Astrocyte (in vitro differentiated cells and primary cell): ENCODE measurements around the gene EXOC6B. TPM values are rescaled to one million over a fixed set of nuclear protein-coding genes. Genes with fewer than 3 reads are reported as not detected.
A peak's percentile ranks its signal among the peaks of the same experiment; 100 is the strongest.

ENCODE experiments used
- DNase-seq: peaks from one replicate; pipeline ENCODE4 v3.0.0-alpha.2; 2010; ENCODE audit warnings: low read depth
- FAIRE-seq: peaks from 2 replicates; lab custom pipeline; 2011; peaks lifted over from hg19 to GRCh38; lab: Jason Lieb, UNC
- H2AFZ ChIP-seq: 2 replicates; pipeline ENCODE4 v1.6.0; 2012; ENCODE audit warnings: low read depth, low read length, inconsistent platforms
- H3K27ac ChIP-seq: 2 replicates; pipeline ENCODE4 v1.5.1; 2011; ENCODE audit warnings: low read depth, low read length, inconsistent platforms
- H3K27me3 ChIP-seq: 2 replicates; pipeline ENCODE4 v1.6.0; 2011; ENCODE audit warnings: low read length, inconsistent platforms; ENCODE audit not compliant: insufficient read depth
- H3K36me3 ChIP-seq: 2 replicates; pipeline ENCODE4 v1.5.1; 2011; ENCODE audit warnings: low read length, inconsistent platforms; ENCODE audit not compliant: insufficient read depth
- H3K4me1 ChIP-seq: 2 replicates; pipeline ENCODE4 v1.5.1; 2011; ENCODE audit warnings: low read length, inconsistent platforms; ENCODE audit not compliant: insufficient read depth
- H3K4me2 ChIP-seq: 2 replicates; pipeline ENCODE4 v1.6.0; 2012; ENCODE audit warnings: low read length, inconsistent platforms
- H3K4me3 ChIP-seq: 2 replicates; pipeline ENCODE4 v1.5.1; 2011; ENCODE audit warnings: low read depth, mild to moderate bottlenecking, low read length, inconsistent platforms; ENCODE audit not compliant: insufficient read depth
- H3K79me2 ChIP-seq: 2 replicates; pipeline ENCODE4 v1.6.0; 2012; ENCODE audit warnings: mild to moderate bottlenecking, low read length, inconsistent platforms; ENCODE audit not compliant: insufficient read depth
- H3K9ac ChIP-seq: 2 replicates; pipeline ENCODE4 v1.6.0; 2012; ENCODE audit warnings: mild to moderate bottlenecking, low read length, inconsistent platforms
- H3K9me3 ChIP-seq: 2 replicates; pipeline ENCODE4 v1.5.1; 2012; ENCODE audit warnings: low read depth, mild to moderate bottlenecking, low read length, inconsistent platforms; ENCODE audit not compliant: insufficient read depth
- H4K20me1 ChIP-seq: 2 replicates; pipeline ENCODE4 v1.6.0; 2012; ENCODE audit warnings: low read length, inconsistent platforms; ENCODE audit not compliant: insufficient read depth
- H3K27ac Mint-ChIP-seq: one replicate; pipeline ENCODE4 v1.8.0; 2021; ENCODE audit warnings: mild to moderate bottlenecking, mixed read lengths; ENCODE audit not compliant: unreplicated experiment
- H3K27me3 Mint-ChIP-seq: one replicate; pipeline ENCODE4 v1.8.0; 2021; ENCODE audit warnings: low read depth, mixed read lengths; ENCODE audit not compliant: unreplicated experiment
- H3K36me3 Mint-ChIP-seq: one replicate; pipeline ENCODE4 v1.8.0; 2021; ENCODE audit warnings: low read depth, mixed read lengths; ENCODE audit not compliant: unreplicated experiment
- H3K4me1 Mint-ChIP-seq: one replicate; pipeline ENCODE4 v1.8.0; 2021; ENCODE audit warnings: low read depth, mixed read lengths; ENCODE audit not compliant: unreplicated experiment
- H3K4me3 Mint-ChIP-seq: one replicate; pipeline ENCODE4 v1.8.0; 2021; ENCODE audit warnings: mild to moderate bottlenecking, moderate library complexity, mixed read lengths; ENCODE audit not compliant: unreplicated experiment
- H3K9me3 Mint-ChIP-seq: one replicate; pipeline ENCODE4 v1.8.0; 2021; ENCODE audit warnings: mild to moderate bottlenecking, mixed read lengths; ENCODE audit not compliant: unreplicated experiment
- EZH2 ChIP-seq: IDR thresholded peaks from 2 replicates; pipeline ENCODE4 v1.6.1; 2012; ENCODE audit warnings: mild to moderate bottlenecking, low read length, inconsistent platforms; ENCODE audit not compliant: insufficient read depth
- total RNA-seq: library from RNA; stranded (reverse); gene quantifications from 2 replicates; pipeline ENCODE4 v1.2.1, GENCODE V29; 2021
- TF ChIP-seq, protein P1 (sequence below): IDR thresholded peaks from 2 replicates; pipeline ENCODE4 v1.5.1; 2011; ENCODE audit warnings: low read depth, mild to moderate bottlenecking, inconsistent platforms, low read length, moderate library complexity; ENCODE audit not compliant: insufficient read depth

EXOC6B gene
- total RNA-seq, 1 donor from 2014 or later = 31.8 TPM

DNA sequence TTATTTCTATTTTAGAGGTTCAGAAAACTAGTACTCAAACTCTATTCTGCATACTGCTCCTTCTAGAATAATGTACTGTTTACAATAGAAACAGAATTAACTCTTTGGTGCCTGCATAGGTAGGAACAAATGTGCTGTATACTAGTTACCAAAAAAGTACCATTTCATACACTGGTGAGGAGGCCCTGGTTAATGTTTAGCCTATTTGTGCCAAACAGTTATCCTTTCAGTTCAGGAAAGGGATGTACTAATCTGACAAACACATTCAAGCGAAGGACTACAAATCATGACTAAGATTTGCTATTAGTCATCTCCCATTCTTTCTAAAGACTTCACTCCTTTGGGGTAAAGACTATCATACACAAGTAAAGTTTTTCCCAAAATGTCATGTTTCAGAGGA lies 47.4 kb downstream of the EXOC6B start:
- Mint-ChIP-seq H3K27me3 (no peaks in the 10 kb centered on the region), H3K4me3 (no peak overlapping the region), H3K36me3 (peaks cover 3% of the 10 kb centered on the region), H3K4me1 (peaks cover 9% of the 10 kb centered on the region), H3K9me3 (peaks cover under 1% of the 10 kb centered on the region), H3K27ac (no peak overlapping the region)
- H2AFZ ChIP-seq = no peak overlapping the region
- DNase-seq (peak; percentile 62), FAIRE-seq (peak; percentile 47)
- H3K27ac ChIP-seq = no peak overlapping the region
- no peaks in the 10 kb centered on the region for H3K36me3 ChIP-seq
- H3K4me2 ChIP-seq = no peak overlapping the region
- no peaks in the 10 kb centered on the region for H3K27me3 ChIP-seq
- H3K9me3 ChIP-seq = no peaks in the 10 kb centered on the region
- peaks cover 2% of the 10 kb centered on the region for H3K4me1 ChIP-seq
- no peaks in the 10 kb centered on the region for H3K79me2 ChIP-seq
- H3K4me3 ChIP-seq = no peak overlapping the region
- H4K20me1 ChIP-seq = peaks cover 21% of the 10 kb centered on the region
- H3K9ac ChIP-seq = no peak overlapping the region
- TF ChIP-seq EZH2 = no peak

DNA sequence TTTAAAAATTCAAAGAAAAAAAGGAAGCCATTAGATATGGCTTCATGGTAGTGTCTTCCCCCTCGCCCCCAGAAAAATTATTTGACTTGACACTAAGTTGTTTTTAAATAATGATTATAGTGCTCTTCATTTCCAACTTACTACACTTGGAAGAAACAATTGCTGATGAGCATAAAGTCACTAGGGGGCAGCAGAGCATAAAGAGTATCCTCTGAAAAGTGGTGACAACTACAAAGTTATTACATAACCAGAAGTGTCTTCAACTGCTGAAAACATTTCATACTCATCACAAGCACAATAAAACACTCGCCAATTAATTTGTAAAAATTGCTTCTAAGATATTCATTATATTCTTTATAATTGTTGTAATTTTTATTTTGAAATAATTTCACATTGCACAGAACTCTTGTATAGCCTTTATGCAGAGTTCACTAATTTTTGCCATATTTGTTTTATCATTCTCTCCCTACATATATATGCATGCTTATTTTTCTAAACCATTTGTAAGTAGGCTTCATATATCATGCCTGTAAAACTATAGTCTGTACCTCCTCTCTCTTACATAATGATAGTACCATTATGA lies 54.9 kb downstream of the EXOC6B start:
- Histone ChIP-seq H3K79me2 (no peaks in the 10 kb centered on the region), H3K4me1 (no peaks in the 10 kb centered on the region), H4K20me1 (peaks cover 29% of the 10 kb centered on the region), H2AFZ (no peak overlapping the region), H3K36me3 (no peaks in the 10 kb centered on the region), H3K4me3 (no peak overlapping the region), H3K4me2 (no peak overlapping the region), H3K27ac (no peak overlapping the region), H3K9ac (no peak overlapping the region), H3K27me3 (no peaks in the 10 kb centered on the region), H3K9me3 (no peaks in the 10 kb centered on the region)
- Mint-ChIP-seq H3K27me3 (no peaks in the 10 kb centered on the region), H3K27ac (no peak overlapping the region), H3K9me3 (no peaks in the 10 kb centered on the region), H3K4me1 (peaks cover 4% of the 10 kb centered on the region), H3K36me3 (no peaks in the 10 kb centered on the region), H3K4me3 (no peak overlapping the region)
- FAIRE-seq (peak; percentile 47), DNase-seq (peak; percentile 36)
- no peak for TF ChIP-seq EZH2
- TF ChIP-seq, protein P1, sequence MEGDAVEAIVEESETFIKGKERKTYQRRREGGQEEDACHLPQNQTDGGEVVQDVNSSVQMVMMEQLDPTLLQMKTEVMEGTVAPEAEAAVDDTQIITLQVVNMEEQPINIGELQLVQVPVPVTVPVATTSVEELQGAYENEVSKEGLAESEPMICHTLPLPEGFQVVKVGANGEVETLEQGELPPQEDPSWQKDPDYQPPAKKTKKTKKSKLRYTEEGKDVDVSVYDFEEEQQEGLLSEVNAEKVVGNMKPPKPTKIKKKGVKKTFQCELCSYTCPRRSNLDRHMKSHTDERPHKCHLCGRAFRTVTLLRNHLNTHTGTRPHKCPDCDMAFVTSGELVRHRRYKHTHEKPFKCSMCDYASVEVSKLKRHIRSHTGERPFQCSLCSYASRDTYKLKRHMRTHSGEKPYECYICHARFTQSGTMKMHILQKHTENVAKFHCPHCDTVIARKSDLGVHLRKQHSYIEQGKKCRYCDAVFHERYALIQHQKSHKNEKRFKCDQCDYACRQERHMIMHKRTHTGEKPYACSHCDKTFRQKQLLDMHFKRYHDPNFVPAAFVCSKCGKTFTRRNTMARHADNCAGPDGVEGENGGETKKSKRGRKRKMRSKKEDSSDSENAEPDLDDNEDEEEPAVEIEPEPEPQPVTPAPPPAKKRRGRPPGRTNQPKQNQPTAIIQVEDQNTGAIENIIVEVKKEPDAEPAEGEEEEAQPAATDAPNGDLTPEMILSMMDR = peak; percentile 93

DNA sequence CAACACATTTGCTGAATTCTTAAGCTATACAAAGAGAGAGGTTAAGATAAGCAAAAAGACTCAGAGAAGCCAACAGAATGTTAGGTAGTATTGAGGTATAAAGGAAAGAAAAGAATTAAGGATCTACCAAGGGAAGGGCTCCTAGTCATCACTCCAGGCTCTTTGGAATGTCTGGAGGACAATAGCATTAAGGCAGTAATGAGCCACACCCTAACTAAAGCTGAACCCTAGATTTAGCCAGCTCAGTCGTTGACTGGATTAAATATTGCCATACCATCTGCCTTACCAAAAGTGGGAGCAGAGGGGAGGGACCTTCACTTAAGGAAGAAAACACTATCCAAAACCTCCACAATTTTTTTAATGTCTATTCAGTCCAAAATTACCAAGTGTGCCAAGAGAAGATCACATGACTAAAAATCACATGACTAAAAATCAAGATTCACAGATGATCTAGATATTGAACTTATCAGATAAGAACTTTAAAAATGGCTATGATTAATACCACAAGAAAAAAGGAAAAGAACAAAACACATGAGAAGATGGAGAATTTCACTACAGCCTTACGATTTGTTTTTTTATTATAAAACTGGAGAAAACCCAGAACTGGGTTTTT lies 59.7 kb downstream of the EXOC6B start:
- no peak overlapping the region for H3K4me2 ChIP-seq
- Mint-ChIP-seq H3K36me3 (peaks cover 7% of the 10 kb centered on the region), H3K27ac (peak overlapping the region; percentile 19), H3K9me3 (peaks cover 10% of the 10 kb centered on the region), H3K27me3 (no peaks in the 10 kb centered on the region), H3K4me3 (no peak overlapping the region), H3K4me1 (peaks cover 7% of the 10 kb centered on the region)
- no peaks in the 10 kb centered on the region for H3K79me2 ChIP-seq
- peaks cover 2% of the 10 kb centered on the region for H3K36me3 ChIP-seq
- FAIRE-seq (no peak), DNase-seq (peak; percentile 54)
- no peak overlapping the region for H3K27ac ChIP-seq
- H3K27me3 ChIP-seq = no peaks in the 10 kb centered on the region
- no peak overlapping the region for H3K9ac ChIP-seq
- H2AFZ ChIP-seq = no peak overlapping the region
- TF ChIP-seq EZH2 = no peak
- TF ChIP-seq, protein P1 = no peak
- peaks cover 5% of the 10 kb centered on the region for H4K20me1 ChIP-seq
- H3K4me3 ChIP-seq = no peak overlapping the region
- H3K4me1 ChIP-seq = no peaks in the 10 kb centered on the region
- H3K9me3 ChIP-seq = peaks cover 6% of the 10 kb centered on the region
